Kidney glomerular epithelial cell (primary cell): ENCODE measurements around the gene RRBP1.
"Not testable (repeated sequence)": the region's sequence is repeated elsewhere in the genome, so short reads cannot be mapped to it uniquely, and the experiment has no call there.

Experiments
- DNase-seq: peaks from one replicate; lab custom pipeline; 2025; lab: John Stamatoyannopoulos, UW

The RRBP1 gene

GRCh38 chr20:17663486-17663885 lies 18.6 kb downstream of the RRBP1 start:
- no peak for DNase-seq

- no peak for DNase-seq
Observed at GRCh38 chr20:17663040-17663399, 19.0 kb downstream of the RRBP1 start.

GRCh38 chr20:17662333-17663039 lies 19.6 kb downstream of the RRBP1 start:
- no peak for DNase-seq

DNA sequence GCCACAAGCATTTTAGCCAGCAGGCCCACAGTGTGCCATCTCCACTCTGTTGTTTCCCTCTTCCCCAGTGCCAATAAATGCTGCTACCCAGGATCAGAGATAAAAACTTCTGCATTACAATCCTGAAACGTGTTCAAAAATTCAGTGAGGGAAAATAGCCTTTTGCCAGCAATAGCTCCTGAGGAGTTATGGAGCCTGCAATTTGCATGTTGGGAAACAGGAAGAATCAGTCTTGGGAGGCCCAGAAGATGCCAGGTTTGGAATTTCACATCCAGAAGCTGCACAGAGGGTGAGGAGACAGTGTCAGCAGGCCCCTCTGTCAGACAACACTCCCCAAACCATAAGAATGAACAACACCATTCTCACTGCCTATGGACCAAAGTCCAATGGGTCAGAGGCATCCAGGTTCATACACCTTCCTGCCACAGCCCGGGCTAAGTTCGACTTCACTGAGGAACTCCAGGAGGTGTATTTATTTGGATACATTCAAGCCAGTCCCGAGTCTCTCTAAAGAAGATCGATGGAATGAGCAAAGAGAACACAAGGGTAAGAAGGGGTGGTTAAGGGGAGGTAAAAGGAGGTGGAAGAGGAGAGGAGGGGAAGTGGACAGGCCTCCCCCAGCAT lies 20.8 kb downstream of the RRBP1 start:
- DNase-seq = no peak

GRCh38 chr20:17660667-17661066 lies 21.4 kb downstream of the RRBP1 start:
- no peak for DNase-seq

DNA sequence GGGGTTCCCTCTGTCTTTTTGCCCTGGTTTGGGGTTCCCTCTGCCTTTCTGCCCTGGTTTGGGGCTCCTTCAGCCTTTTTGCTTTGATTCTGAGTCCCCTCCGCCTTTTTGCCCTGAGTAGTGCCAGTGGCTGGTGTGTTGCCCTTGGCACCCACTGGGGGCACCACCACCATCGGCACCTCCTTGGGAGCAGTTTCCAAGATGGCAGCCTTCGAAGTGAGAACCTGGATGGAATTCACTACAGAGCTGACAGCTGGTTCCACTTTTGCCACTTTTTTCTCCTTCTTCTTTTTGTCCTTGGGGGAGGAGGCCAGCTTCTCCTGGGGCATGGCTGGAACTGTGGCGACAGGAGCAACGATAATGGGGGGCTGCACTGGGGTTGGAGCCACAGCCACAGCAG lies 22.2 kb downstream of the RRBP1 start:
- DNase-seq = no peak

DNA sequence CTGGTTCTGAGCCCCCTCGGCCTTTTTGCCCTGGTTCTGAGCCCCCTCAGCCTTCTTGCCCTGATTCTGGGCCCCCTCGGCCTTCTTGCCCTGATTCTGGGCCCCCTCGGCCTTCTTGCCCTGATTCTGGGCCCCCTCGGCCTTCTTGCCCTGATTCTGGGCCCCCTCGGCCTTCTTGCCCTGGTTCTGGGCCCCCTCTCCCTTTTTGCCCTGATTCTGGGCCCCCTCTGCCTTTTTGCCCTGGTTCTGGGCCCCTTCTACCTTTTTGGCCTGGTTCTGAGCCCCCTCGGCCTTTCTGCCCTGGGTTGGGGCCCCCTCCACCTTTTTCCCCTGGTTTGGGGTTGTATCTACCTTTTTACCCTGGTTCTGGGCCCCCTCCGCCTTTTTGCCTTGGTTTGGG lies 22.7 kb downstream of the RRBP1 start:
- not testable (repeated sequence) for DNase-seq

- DNase-seq = no peak
Observed at GRCh38 chr20:17658648-17658993, 23.4 kb downstream of the RRBP1 start.

DNA sequence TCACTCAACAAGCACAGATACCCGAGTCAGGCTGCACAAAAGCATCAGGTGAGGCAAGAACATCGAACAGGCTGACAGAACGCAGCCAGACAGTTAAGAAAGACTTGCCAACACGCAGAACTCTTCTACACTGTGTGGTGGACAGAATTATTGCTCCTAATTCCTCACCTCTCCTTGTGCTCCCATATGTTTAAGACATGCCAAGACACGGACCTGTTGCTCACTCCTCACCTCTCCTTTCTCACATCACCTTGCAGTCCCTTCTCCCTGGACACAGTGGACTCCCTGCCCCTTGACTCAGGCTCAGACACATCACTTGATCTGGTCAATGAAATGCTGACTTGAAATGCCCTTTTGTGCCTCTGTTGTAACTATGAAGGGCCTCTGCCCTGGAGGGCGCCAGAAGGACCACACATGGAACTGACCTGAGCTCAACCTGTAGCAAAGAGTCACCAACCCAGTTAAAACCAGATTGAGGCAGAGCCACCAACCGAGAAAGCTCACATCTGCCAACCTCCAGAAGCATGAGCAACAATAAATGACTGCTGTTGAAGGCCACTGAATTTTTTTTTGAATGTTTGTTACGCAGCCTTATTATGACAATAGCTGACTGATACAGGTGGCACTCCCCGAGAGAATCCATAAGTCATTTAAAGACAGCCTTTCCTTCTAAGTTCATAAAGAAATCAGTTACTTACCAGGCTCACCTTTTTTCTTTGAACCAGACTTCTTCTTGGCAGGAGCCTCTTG lies 24.0 kb downstream of the RRBP1 start:
- no peak for DNase-seq

- no peak for DNase-seq
Observed at GRCh38 chr20:17657079-17657825, 24.8 kb downstream of the RRBP1 start.

DNA sequence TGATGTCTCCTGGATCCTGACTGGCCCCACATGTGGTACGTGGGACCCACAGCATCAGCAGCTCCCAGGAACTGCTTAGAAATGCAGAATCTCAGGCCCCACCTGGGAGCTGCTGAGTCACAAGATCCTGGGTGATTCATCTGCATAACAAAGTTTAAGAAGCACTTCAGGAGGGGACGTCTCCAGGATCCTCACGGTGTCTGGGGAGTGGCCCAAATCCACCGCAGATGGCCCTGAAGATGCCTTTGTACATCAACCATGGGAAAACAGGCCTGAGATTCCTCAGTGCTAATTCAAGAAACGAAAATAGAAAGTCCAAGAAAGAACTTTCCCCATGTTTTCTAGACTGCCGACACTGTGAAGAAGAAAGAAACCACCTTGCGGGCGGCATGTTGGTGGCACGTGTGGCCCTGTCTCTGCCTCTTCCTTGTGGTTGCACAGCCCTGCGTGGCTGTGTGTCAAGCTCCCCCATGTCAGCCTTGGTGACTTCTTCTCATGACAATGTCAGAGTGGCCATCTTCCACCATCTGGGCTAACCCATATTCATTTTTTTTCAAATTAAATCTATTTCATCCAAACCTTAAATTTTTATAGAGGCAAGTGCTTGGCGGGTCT lies 26.1 kb downstream of the RRBP1 start:
- DNase-seq = no peak

- DNase-seq = no peak
Observed at GRCh38 chr20:17655286-17655651, 26.8 kb downstream of the RRBP1 start.

- DNase-seq = peak; percentile 16
Observed at GRCh38 chr20:17654649-17655285, 27.3 kb downstream of the RRBP1 start.

GRCh38 chr20:17653835-17654648 lies 28.0 kb downstream of the RRBP1 start:
- no peak for DNase-seq

DNA sequence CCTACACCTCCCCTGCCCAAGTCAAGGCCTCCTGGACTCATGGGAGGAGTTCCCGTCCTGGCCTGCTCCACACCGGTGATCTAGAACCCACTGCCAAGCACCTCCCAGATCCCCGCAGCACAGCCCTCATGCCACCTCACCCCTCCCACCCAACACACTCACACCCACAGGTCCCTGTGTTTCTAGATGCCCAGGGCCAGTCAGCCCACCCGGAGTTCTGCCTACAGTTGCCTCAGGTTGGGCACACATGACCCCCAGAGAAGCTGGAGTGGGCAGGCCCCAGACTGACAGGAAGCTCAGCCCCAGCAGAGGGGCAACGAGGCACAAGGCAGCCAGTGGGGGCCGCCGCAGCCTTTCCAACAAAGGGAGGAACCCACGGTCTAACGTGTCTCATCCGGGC lies 29.6 kb downstream of the RRBP1 start:
- no peak for DNase-seq

GRCh38 chr20:17651760-17652388 lies 30.2 kb downstream of the RRBP1 start:
- DNase-seq = no peak

DNA sequence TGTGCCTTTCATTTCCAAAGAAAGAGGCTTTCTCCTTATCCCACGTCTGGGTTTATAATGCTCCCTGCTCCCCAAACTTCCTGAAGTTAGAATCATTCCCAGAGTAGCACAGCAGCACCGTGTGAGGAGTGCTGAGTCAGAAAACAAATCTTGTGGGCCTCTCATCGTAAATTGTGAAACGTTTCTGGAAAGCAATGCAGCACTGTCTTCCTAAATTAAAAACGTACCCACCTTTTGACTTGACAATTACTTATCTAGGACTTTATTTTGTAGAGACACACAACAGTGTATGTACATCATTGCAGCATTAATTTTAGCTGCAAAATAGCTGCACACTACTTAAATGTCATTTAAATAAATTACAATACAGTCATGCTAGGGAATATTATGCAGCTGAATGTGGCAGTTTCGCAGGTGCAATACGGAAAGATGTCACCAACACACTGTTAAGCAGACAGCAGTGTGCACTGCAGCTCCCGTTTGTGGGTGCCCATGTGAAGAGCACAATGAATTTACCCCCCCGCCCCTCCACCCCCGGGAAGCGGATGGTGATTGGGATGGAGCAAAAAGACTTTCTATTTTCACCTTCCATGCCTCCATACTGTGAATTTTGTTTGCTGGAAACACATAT lies 30.8 kb downstream of the RRBP1 start:
- no peak for DNase-seq

DNA sequence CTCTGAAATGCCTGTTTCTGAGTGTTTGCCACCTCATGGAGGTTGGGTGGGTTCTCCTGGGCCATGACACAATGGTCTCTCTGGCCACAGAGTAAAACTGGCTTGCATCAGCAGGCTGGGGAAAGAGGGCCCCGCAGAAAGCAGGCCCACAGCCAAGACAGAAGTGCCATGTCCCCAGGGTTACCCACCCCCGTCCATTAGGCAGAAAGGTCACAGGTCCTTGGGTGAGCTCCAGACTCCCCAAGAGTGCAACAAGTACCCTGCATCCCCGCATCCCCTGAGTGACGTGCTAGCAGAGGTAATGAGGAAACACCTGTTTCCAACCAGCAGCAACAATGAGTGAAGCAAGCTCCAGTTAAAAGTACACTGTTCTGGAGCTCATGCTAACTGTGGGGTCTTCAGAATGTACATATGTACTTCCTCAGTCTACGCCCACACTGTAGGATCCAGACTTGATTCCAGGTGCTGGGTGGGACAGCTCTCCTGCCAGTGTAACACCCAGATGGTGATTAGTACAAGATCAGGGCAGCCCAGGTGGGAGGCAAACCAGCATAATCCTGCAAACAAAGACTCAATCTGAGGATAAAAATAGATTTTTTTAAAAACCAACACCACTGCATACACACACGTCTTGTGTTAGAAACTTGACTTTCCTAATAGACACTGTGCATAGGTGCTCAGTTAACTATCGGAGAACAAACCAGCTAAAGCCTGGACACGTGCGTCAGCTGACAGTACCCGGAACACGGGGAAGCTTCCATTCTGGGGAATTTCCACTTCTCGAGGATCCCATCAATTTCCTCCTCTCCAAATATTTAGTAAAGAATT lies 31.5 kb downstream of the RRBP1 start:
- DNase-seq = no peak
